HepG2 (cell line): ENCODE measurements around the gene MAML1. TPM values are rescaled to one million over a fixed set of nuclear protein-coding genes. Genes with fewer than 3 reads are reported as not detected.

Experiments used
- ATF7-NPFF ChIP-seq: sonication (generic); formaldehyde crosslinking; IDR thresholded peaks from 2 replicates; pipeline ENCODE4 v1.8.1; 2023; ENCODE audit warnings: mild to moderate bottlenecking, low read depth, missing genetic modification reagents, moderate library complexity
- HNRNPLL ChIP-seq: fragments of 200-400 bp; formaldehyde crosslinking; IDR thresholded peaks from 2 replicates; pipeline ENCODE4 v1.6.1; 2017; ENCODE audit warnings: mild to moderate bottlenecking, low read depth, low read length; ENCODE audit not compliant: poor library complexity, severe bottlenecking
- HOXA3 ChIP-seq: sonication (generic); formaldehyde crosslinking; IDR thresholded peaks from 2 replicates; pipeline ENCODE4 v1.5.0; 2020; ENCODE audit warnings: missing genetic modification reagents
- NFAT5 ChIP-seq: sonication (generic); formaldehyde crosslinking; IDR thresholded peaks from 2 replicates; pipeline ENCODE4 v1.4.0; 2020; ENCODE audit warnings: missing genetic modification reagents
- NONO ChIP-seq, 2 experiments: fragments of 450-650 bp in 1 of 2; sonication (generic) in 1 of 2; formaldehyde crosslinking in 1 of 2; IDR thresholded peaks in 1 of 2; conservative IDR thresholded peaks in 1 of 2; 2 replicates each; pipeline versions ENCODE4 v1.6.1 to v1.8.0; 2017 to 2022; ENCODE audit warnings: mild to moderate bottlenecking in 1 of 2, missing genetic modification reagents in 1 of 2, moderate library complexity in 1 of 2
- NR1H2 ChIP-seq: sonication (generic); formaldehyde crosslinking; IDR thresholded peaks from 2 replicates; pipeline ENCODE4 v1.8.1; 2022; ENCODE audit warnings: low read depth, missing genetic modification reagents, borderline replicate concordance
- SPEN ChIP-seq: sonication (generic); formaldehyde crosslinking; IDR thresholded peaks from 2 replicates; pipeline ENCODE4 v1.5.1; 2020; ENCODE audit warnings: low read depth, mild to moderate bottlenecking, missing genetic modification reagents
- ZNF556 ChIP-seq: sonication (generic); formaldehyde crosslinking; IDR thresholded peaks from 2 replicates; pipeline ENCODE4 v1.4.0; 2020; ENCODE audit warnings: mild to moderate bottlenecking, missing genetic modification reagents, borderline replicate concordance
- ZSCAN21 ChIP-seq: sonication (generic); formaldehyde crosslinking; IDR thresholded peaks from 2 replicates; pipeline ENCODE4 v1.8.0; 2022; ENCODE audit warnings: mild to moderate bottlenecking, missing genetic modification reagents, moderate library complexity, borderline replicate concordance
- polyA plus RNA-seq, 8 experiments: library from polyadenylated mRNA; depleted of rRNA in 3 of 8; stranded (reverse) in 7 of 8; unstranded in 1 of 8; fragments of >200 nt; fragmentation: Illumina TruSeq in 4 of 8; extraction: Trizol in 4 of 8; gene quantifications; 2 replicates each; pipeline versions ENCODE4 v1.2.1 to v1.2.3, GENCODE V29; 2011 to 2016; ENCODE audit warnings: low read depth in 4 of 8, missing spikeins in 1 of 8, mixed read lengths in 1 of 8; ENCODE audit not compliant: insufficient read depth in 1 of 8
- total RNA-seq, 5 experiments: library from RNA; depleted of rRNA; stranded (reverse); fragments of >200 nt; fragmentation: Illumina TruSeq; extraction: Trizol; gene quantifications; 2 replicates each; pipeline ENCODE4 v1.2.3, GENCODE V29; 2016; ENCODE audit warnings: low read depth in 1 of 5

MAML1 gene
- total and polyA plus RNA-seq, 2 of the 13 experiments (the other 11 are each of a cell fraction or from before 2014, with no cell fraction given), result 10.0 to 10.8 TPM

DNA sequence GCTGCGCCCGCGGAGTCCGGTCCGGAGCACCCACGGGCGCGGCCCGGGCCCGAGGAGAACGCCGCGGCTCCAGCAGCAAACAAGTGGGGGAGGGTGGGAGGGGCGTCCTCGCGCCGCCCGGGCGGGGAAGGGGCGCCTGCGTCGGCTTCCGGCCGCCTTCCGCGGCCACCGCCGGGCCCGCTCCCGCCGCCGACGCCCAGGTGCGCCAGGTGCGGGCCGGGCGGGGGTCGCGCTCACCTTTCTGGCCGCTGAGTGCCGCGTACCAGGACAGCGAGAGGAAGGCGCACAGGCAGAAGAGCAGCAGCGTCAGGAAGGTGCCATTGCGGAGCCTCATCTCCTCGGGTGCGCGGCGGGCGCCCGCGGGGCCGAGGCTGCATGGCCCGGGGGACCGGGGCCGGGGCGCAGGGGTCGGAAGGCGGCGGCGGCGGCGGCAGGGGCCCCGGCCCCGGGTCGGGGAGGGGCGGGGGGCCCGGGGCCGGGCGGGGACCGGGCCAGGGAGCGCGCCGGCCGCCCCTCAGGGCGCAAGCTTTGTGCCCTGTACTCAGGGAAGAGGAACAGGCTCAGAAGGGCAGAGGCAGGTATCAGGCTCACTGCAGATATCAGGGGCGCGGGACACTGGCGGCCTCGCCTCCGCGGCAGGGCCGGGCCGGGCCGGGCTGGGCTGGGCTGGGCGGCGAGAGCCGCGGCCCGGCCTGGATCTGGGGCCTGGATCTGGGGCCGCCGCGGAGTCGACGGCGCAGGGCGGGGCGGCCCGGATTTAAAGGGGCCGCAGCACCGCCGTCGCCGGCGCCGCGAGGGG, 73.8 kb downstream of the MAML1 start, which contains the start of gene MGAT4B (continued):
- no peak for TF ChIP-seq ZNF556 (CRISPR knock-in tag)
- no peak for TF ChIP-seq NFAT5 (CRISPR knock-in tag)
- peak; percentile 80 for TF ChIP-seq HNRNPLL
- no peak for TF ChIP-seq NONO (IDR thresholded peaks at IDR 0.05)
- TF ChIP-seq NONO (CRISPR knock-in tag; conservative IDR thresholded peaks at IDR 0.05), result peak; percentile 31
- TF ChIP-seq NR1H2, result no peak
- TF ChIP-seq ZSCAN21, result peak; percentile 48; the same call in 1 of the 2 replicates
- TF ChIP-seq SPEN (CRISPR knock-in tag), result 0 out of 2 replicates have a peak, but pooled peaks have one; percentile 48
- peak; percentile 51; the same call in 1 of the 2 replicates for TF ChIP-seq HOXA3 (CRISPR knock-in tag)
- TF ChIP-seq ATF7-NPFF, result 0 out of 2 replicates have a peak, but pooled peaks have one; percentile 4
